T-helper 1 cell treated with Interleukin-12 subunit alpha and Interleukin-12 subunit beta and Interleukin-4 antibody, amounts not matched to agents 30 μg/mL and 1 μg/mL, for 36 hours (primary cell): ENCODE results near the gene PTPN7.

Source experiments
- H3K27ac Mint-ChIP-seq: one replicate; pipeline ENCODE4 v1.8.0; 2021; ENCODE audit warnings: mild to moderate bottlenecking, mixed read lengths
- H3K27me3 Mint-ChIP-seq: one replicate; pipeline ENCODE4 v1.8.0; 2021; ENCODE audit warnings: low read depth, mixed read lengths
- H3K36me3 Mint-ChIP-seq: one replicate; pipeline ENCODE4 v1.8.0; 2021; ENCODE audit warnings: low read depth, mixed read lengths
- H3K4me1 Mint-ChIP-seq: one replicate; pipeline ENCODE4 v1.8.0; 2021; ENCODE audit warnings: low read depth, mixed read lengths
- H3K4me3 Mint-ChIP-seq: one replicate; pipeline ENCODE4 v1.8.0; 2021; ENCODE audit warnings: mild to moderate bottlenecking, moderate library complexity, mixed read lengths
- H3K9me3 Mint-ChIP-seq: one replicate; pipeline ENCODE4 v1.8.0; 2021; ENCODE audit warnings: mixed read lengths

Gene PTPN7

DNA sequence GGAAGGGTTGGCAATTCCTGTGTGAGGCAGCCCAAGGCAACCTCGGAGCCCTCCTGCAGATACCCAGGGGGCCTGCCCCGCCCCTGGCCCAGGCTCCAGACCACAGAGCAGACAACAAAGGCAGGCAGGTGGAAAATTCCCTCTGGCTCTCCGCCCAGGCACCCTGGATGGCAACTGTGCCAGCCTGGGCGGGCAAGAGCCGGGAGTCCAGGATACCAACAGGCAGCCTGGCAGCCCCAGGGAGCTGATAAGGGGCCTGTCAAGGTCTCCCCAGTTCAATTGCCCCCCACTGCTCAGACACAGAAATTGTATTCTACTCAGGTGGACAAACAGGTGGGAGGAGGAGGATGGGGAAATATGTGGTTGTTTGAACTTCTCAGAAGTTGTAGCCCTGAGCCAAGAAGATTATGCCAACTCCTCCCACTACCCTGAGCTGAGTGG lies 53.1 kb downstream of the PTPN7 start:
- no peaks in the 10 kb centered on the region for H3K27me3 Mint-ChIP-seq
- no peaks in the 10 kb centered on the region for H3K4me1 Mint-ChIP-seq
- H3K36me3 Mint-ChIP-seq: no peaks in the 10 kb centered on the region
- no peak overlapping the region for H3K4me3 Mint-ChIP-seq
- H3K9me3 Mint-ChIP-seq: no peaks in the 10 kb centered on the region
- no peak overlapping the region for H3K27ac Mint-ChIP-seq

- no peak overlapping the region for H3K27ac Mint-ChIP-seq
- H3K4me3 Mint-ChIP-seq: no peak overlapping the region
- H3K4me1 Mint-ChIP-seq: no peaks in the 10 kb centered on the region
- no peaks in the 10 kb centered on the region for H3K36me3 Mint-ChIP-seq
- no peaks in the 10 kb centered on the region for H3K9me3 Mint-ChIP-seq
- H3K27me3 Mint-ChIP-seq: no peaks in the 10 kb centered on the region
These were observed 53.8 kb downstream of the PTPN7 start for GRCh38 chr1:202106340-202107254.

GRCh38 chr1:202105571-202106339 lies 54.6 kb downstream of the PTPN7 start:
- Mint-ChIP-seq H3K9me3 (no peaks in the 10 kb centered on the region), H3K4me1 (no peaks in the 10 kb centered on the region), H3K27me3 (no peaks in the 10 kb centered on the region), H3K27ac (no peak overlapping the region), H3K36me3 (no peaks in the 10 kb centered on the region), H3K4me3 (no peak overlapping the region)

DNA sequence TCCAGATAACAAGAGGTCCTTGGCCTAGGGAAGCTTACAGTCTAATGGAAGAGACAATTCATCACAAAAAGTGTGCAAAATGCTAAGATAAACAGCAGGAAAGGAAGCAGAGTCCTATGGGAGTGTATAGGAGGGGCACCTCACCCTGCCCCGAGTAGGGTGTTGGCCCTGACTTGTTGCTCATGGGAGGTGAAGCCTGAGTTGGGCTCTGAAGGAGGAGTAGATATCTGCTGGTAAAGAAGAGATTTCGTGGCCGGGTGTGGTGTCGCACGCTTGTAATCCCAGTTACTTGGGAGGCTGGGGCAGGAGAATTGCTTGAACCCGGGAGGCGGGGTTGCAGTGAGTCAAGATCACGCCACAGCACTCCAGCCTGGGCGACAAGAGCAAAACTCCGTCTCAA lies 56.3 kb downstream of the PTPN7 start:
- Mint-ChIP-seq H3K4me1 (no peaks in the 10 kb centered on the region), H3K27ac (no peak overlapping the region), H3K4me3 (no peak overlapping the region), H3K9me3 (no peaks in the 10 kb centered on the region), H3K36me3 (no peaks in the 10 kb centered on the region), H3K27me3 (no peaks in the 10 kb centered on the region)

- Mint-ChIP-seq H3K27me3 (no peaks in the 10 kb centered on the region), H3K27ac (no peak overlapping the region), H3K36me3 (no peaks in the 10 kb centered on the region), H3K4me1 (no peaks in the 10 kb centered on the region), H3K9me3 (no peaks in the 10 kb centered on the region), H3K4me3 (no peak overlapping the region)
These were observed 59.2 kb downstream of the PTPN7 start for GRCh38 chr1:202101184-202101583.
